HG03159 (cell line): ENCODE data around the gene METTL16.
"Not testable (repeated sequence)": the region's sequence is repeated elsewhere in the genome, so short reads cannot be mapped to it uniquely, and the experiment has no call there.

ENCODE experiments used
- ATAC-seq: cut with Tn5 transposase; IDR thresholded peaks from one replicate; pipeline ENCODE4 v1.9.1; 2021; ENCODE audit warnings: mild to moderate bottlenecking, moderate library complexity; ENCODE audit not compliant: unreplicated experiment

The METTL16 gene, protein sequence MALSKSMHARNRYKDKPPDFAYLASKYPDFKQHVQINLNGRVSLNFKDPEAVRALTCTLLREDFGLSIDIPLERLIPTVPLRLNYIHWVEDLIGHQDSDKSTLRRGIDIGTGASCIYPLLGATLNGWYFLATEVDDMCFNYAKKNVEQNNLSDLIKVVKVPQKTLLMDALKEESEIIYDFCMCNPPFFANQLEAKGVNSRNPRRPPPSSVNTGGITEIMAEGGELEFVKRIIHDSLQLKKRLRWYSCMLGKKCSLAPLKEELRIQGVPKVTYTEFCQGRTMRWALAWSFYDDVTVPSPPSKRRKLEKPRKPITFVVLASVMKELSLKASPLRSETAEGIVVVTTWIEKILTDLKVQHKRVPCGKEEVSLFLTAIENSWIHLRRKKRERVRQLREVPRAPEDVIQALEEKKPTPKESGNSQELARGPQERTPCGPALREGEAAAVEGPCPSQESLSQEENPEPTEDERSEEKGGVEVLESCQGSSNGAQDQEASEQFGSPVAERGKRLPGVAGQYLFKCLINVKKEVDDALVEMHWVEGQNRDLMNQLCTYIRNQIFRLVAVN

DNA sequence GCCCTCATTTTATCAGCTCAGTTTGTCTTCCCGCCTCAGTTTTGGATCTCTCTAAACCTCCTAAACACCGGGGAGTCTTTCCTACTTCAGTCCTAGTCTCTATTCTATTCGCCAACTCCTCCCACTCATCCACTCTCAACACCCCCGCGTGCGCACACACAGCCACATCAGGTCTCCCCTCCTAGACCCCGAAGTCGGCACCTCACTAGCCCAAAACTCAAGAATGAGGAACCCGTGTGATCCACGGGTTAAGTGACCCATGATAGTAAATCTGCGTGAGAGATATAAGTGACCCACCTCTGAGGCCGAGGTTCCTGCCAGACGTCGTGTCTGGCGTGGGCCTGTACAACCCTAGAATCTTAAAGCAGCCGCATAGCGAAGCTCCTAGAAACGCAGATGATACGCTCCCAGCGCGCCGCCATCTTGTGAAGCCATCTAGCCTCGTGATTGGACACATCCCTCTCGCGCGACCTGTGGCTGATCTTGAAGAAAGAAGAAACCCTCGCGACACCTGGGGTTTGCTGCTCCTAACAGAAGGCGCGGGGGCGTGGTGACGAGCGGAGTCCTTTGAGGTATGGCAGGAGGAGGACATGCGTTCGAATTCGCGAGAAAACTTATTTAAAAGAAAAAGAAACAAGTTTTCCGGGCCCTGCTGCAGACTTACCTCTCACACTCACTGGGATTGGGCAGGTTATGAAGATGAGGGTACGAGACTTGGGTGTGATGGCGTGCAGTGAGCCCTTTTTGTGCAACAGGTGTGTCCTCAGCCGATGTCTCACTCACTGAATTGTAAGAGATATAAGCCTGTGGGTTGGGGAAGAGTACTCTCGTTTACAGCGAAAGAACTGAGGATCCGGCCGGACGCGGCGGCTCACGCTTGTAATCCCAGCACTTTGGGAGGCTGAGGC, at the start of gene METTL16:
METTL16 (minus strand) TSS at position 427 of the 908 bp plus-strand sequence. CDS start 9,557 bp downstream, outside the sequence.
- ATAC-seq = peak; percentile 95

- ATAC-seq = no peak
These were observed 49.0 kb upstream of the METTL16 start for GRCh38 chr17:2560658-2561057.

DNA sequence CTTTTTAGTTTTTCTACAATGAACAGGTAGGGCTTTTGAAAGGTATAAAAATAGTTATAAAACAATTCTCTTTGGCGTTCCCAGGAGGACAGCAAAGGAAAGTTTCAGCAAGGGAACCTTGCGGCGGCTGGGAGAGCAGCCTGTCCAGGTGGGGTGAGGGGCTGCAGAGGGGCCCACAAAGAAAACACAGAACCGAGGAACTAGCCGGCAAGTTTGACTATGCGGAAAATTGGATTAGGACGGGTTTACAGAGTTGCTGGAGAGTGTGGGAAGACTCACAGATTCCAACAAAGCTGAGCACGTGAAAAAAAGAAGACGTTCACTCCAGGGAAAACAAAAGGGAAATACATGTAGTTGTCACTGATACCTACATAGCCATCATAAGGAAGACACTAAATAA, 40.2 kb upstream of the METTL16 start:
- ATAC-seq = no peak

GRCh38 chr17:2551493-2551892, 39.8 kb upstream of the METTL16 start:
- ATAC-seq = no peak

- no peak for ATAC-seq
These were observed 37.9 kb upstream of the METTL16 start for GRCh38 chr17:2549392-2550211.

DNA sequence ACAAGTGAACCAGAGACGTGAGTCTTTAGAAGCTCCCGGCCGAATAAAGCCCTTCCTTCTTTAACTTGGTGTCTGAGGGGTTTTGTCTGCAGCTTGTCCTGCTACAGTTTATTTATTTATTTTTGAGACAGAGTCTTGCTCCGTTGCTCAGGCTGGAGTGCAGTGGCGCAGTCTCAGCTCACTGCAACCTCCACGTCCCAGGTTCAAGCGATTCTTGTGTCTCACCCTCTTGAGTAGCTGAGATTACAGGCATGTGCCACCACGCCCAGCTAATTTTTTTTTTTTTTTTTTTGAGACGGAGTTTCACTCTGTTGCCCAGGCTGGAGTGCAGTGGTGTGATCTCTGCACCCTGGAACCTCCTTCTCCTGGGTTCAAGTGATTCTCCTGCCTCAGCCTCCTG, 36.3 kb upstream of the METTL16 start:
- ATAC-seq = not testable (repeated sequence)

GRCh38 chr17:2547176-2547575, 35.5 kb upstream of the METTL16 start:
- ATAC-seq = no peak

GRCh38 chr17:2545393-2545792, 33.7 kb upstream of the METTL16 start:
- no peak for ATAC-seq

DNA sequence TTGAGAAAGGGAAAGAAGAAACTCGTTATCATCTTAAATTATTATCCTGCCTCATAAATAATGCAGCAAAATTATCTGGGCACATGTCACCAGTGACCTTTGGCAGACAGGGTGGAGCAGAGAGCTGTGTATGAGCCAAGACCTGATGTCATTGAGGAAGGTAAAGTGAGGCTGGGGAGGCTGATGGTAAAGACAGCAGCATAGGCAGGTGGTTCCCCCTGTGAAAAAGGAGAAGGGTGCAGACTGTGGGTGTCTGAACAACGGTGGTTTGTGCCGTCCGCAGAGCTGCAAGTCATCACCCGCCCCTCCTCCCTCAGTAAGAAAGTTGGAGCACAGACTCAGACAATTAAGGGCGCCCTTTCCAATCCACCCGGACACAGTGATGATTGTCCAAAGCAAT, 30.8 kb upstream of the METTL16 start:
- no peak for ATAC-seq

DNA sequence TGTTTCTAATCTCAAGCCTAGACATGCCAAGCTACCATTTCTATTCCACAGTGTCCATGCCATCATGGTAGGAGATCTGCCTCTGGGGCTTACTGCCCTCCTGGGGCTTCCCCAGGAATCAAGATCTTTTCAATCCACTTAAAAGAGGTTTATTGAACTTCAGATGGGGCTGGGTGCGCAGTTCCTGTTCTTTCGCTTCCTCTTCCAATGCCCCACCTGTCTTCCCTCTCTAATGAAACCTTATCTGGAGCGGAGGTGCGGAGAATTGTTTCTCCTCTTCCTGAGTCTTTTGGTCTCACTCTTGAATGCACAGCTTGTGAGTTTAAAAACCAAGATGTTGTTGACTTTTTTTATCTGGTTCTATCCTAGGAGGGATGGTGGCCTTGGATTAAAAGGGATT, 30.4 kb upstream of the METTL16 start:
- ATAC-seq = no peak

GRCh38 chr17:2537579-2537978, 25.9 kb upstream of the METTL16 start:
- ATAC-seq = not testable (repeated sequence)

DNA sequence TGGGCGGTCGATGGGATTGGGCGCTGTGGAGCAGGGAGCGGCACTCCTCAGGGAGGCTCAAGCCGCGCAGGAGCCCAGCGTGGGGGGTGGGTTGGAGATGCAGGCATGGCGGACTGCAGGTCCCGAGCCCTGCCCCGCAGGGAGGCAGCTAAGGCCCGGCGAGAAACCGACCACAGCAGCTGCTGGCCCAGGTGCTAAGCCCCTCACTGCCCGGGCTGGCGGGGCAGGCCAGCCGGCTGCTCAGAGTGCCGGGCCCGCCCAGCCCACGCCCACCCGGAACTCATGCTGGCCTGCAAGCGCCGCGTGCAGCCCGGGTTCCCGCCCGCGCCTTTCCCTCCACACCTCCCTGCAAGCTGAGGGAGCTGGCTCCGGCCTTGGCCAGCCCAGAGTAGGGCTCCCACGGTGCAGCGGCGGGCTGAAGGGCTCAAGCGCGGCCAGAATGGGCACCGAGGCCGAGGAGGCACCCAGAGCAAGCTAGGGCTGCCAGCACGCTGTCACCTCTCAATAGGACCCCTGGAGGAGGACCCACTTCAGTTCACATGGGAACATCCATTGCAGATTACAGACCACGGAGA, 20.5 kb upstream of the METTL16 start:
- ATAC-seq = no peak

- not testable (repeated sequence) for ATAC-seq
These were observed 19.7 kb upstream of the METTL16 start for GRCh38 chr17:2531243-2531954.

- ATAC-seq = not testable (repeated sequence)
These were observed 10.2 kb upstream of the METTL16 start for GRCh38 chr17:2521775-2522410.

GRCh38 chr17:2521257-2521656, 9.6 kb upstream of the METTL16 start:
- ATAC-seq = no peak

DNA sequence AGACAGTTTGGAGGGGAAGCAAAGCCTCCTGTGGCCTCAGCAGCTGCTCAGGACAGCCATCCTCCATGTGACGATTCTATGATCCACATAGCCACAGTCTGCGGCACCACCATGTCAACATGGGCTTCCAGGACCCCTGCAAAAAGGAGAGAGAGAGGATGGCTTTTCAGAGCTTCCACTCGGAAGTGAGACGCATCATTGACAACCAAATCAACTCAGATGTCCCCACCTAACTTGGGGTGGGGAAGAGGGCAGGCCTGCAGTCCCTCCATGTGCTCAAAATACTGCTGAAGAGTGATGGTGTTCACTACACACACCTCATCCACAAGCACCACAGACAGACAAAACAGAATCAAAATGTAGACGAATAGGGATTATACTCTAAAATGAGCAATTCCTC, 5.9 kb upstream of the METTL16 start:
- no peak for ATAC-seq

- ATAC-seq = no peak
These were observed 588 bp downstream of the METTL16 start for GRCh38 chr17:2511138-2511461.

DNA sequence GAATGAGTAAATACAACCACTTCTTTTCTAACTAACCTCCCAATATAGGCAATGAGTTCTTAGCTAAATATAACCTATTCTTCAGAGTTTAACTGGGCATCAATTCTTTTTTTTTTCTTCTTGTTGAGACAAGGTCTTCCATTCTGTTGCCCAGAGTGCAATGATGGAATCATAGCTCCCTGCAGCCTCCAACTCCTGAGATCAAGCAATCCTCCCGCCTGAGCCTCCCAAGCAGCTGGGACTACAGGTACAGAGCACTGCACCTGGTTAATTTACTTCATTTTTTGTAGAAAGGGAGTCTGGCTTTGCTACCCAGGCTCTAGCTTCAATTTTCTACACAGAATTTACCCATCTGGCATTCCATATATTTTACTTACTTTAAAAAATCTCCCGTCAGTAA, 1.1 kb downstream of the METTL16 start:
- no peak for ATAC-seq

GRCh38 chr17:2508035-2508434, 3.7 kb downstream of the METTL16 start:
- no peak for ATAC-seq
